K562 (cell line): ENCODE results near the gene FOCAD.

ENCODE experiments used
- NR2C2 ChIP-seq, 2 experiments: fragments of 200-800 bp in 1 of 2; sonication (Bioruptor generic) in 1 of 2; sonication (generic) in 1 of 2; formaldehyde crosslinking in 1 of 2; IDR thresholded peaks; 2 replicates each; pipeline versions ENCODE4 v1.6.1 to v1.8.0; 2016 to 2022; ENCODE audit warnings: mild to moderate bottlenecking in 1 of 2, missing compliant biosample characterization in 1 of 2, missing genetic modification characterization in 1 of 2, missing genetic modification reagents in 1 of 2
- POLR2AphosphoS5 ChIP-seq: IDR thresholded peaks from 2 replicates; pipeline ENCODE4 v1.6.1; 2011; ENCODE audit warnings: mild to moderate bottlenecking, low read depth, low read length, moderate library complexity; ENCODE audit not compliant: control insufficient read depth, insufficient read depth
- TEAD4 ChIP-seq, 2 experiments: sonication (generic) in 1 of 2; formaldehyde crosslinking in 1 of 2; IDR thresholded peaks; 2 replicates each; pipeline versions ENCODE4 v1.6.1 to v1.8.0; 2012 to 2022; ENCODE audit warnings: borderline replicate concordance in 1 of 2, inconsistent platforms in 1 of 2, low read length in 1 of 2, mild to moderate bottlenecking in 1 of 2, missing genetic modification reagents in 1 of 2
- YY1 ChIP-seq, 3 experiments: IDR thresholded peaks; 2 replicates each; pipeline ENCODE4 v1.6.1; 2011; ENCODE audit warnings: low read length in 2 of 3, mild to moderate bottlenecking in 2 of 3, moderate library complexity in 2 of 3, borderline replicate concordance in 1 of 3, control low read depth in 1 of 3, low read depth in 1 of 3; ENCODE audit not compliant: insufficient read depth in 3 of 3, insufficient replicate concordance in 2 of 3, control insufficient read depth in 1 of 3, insufficient read length in 1 of 3; ENCODE audit errors: extremely low read depth in 1 of 3
- ZNF197 ChIP-seq: fragments of 200-800 bp; sonication (Bioruptor generic); IDR thresholded peaks from 2 replicates; pipeline ENCODE4 v1.6.1; 2016; ENCODE audit warnings: low read depth, missing genetic modification characterization, missing compliant biosample characterization
- ZNF239 ChIP-seq: fragments of 250-450 bp; sonication (Bioruptor Pico); IDR thresholded peaks from 2 replicates; pipeline ENCODE4 v1.4.0; 2020; ENCODE audit warnings: mild to moderate bottlenecking
- TF ChIP-seq, protein P1 (sequence below), 3 experiments: IDR thresholded peaks in 2 of 3; conservative IDR thresholded peaks in 1 of 3; 2 replicates each; pipeline ENCODE4 v1.5.1; 2011 to 2012; ENCODE audit warnings: low read length in 3 of 3, mild to moderate bottlenecking in 3 of 3, control low read depth in 2 of 3, improper control_type of control experiment in 1 of 3, inconsistent platforms in 1 of 3, low read depth in 1 of 3, mixed read lengths in 1 of 3, moderate library complexity in 1 of 3; ENCODE audit not compliant: insufficient read depth in 2 of 3
- TF ChIP-seq, protein P2 (sequence below): fragments of 250-450 bp; sonication (Bioruptor Pico); IDR thresholded peaks from 2 replicates; pipeline ENCODE4 v1.5.0; 2020; ENCODE audit warnings: mild to moderate bottlenecking, borderline replicate concordance

DNA sequence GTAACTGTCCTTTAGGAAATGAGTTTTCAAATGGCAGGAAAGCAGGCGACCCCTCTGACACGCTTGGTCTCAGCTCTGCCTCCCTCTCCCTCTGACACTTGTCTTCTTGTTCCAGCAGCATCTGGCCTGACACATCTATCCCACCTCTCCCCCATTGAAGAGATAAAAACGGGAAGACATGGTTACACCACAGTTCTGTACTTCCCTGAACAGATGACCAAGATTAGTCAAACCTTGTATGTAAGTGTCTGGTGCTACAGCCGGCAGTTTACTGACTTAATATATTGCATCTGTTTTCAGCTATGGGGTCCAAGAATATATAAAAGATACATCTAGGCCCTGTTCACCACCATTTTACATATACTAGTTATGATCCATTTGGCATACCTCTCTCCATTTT is 32.1 kb upstream of the FOCAD start:
- TF ChIP-seq NR2C2 (CRISPR knock-in tag; IDR thresholded peaks at IDR 0.05) (no peak), NR2C2 (tag; IDR thresholded peaks at IDR 0.05) (no peak), TEAD4 (IDR thresholded peaks at IDR 0.05; ENCODE audit: low read length) (no peak), TEAD4 (CRISPR knock-in tag; IDR thresholded peaks at IDR 0.05; ENCODE audit: borderline replicate concordance) (no peak), ZNF197 (CRISPR knock-in tag) (no peak), ZNF239 (CRISPR knock-in tag) (no peak), POLR2AphosphoS5 (no peak), YY1 (IDR thresholded peaks at IDR 0.05; ENCODE audit: borderline replicate concordance in 1 of 3, control insufficient read depth in 1 of 3, extremely low read depth in 1 of 3, insufficient read depth in 3 of 3, insufficient read length in 1 of 3, insufficient replicate concordance in 2 of 3, low read depth in 1 of 3, low read length in 2 of 3) (no peak)
- TF ChIP-seq, protein P1, sequence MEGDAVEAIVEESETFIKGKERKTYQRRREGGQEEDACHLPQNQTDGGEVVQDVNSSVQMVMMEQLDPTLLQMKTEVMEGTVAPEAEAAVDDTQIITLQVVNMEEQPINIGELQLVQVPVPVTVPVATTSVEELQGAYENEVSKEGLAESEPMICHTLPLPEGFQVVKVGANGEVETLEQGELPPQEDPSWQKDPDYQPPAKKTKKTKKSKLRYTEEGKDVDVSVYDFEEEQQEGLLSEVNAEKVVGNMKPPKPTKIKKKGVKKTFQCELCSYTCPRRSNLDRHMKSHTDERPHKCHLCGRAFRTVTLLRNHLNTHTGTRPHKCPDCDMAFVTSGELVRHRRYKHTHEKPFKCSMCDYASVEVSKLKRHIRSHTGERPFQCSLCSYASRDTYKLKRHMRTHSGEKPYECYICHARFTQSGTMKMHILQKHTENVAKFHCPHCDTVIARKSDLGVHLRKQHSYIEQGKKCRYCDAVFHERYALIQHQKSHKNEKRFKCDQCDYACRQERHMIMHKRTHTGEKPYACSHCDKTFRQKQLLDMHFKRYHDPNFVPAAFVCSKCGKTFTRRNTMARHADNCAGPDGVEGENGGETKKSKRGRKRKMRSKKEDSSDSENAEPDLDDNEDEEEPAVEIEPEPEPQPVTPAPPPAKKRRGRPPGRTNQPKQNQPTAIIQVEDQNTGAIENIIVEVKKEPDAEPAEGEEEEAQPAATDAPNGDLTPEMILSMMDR (IDR thresholded peaks at IDR 0.05 in 2 of 3, conservative IDR thresholded peaks at IDR 0.05 in 1 of 3; ENCODE audit: insufficient read depth in 2 of 3, low read depth in 1 of 3, low read length in 3 of 3): no peak
- TF ChIP-seq, protein P2, sequence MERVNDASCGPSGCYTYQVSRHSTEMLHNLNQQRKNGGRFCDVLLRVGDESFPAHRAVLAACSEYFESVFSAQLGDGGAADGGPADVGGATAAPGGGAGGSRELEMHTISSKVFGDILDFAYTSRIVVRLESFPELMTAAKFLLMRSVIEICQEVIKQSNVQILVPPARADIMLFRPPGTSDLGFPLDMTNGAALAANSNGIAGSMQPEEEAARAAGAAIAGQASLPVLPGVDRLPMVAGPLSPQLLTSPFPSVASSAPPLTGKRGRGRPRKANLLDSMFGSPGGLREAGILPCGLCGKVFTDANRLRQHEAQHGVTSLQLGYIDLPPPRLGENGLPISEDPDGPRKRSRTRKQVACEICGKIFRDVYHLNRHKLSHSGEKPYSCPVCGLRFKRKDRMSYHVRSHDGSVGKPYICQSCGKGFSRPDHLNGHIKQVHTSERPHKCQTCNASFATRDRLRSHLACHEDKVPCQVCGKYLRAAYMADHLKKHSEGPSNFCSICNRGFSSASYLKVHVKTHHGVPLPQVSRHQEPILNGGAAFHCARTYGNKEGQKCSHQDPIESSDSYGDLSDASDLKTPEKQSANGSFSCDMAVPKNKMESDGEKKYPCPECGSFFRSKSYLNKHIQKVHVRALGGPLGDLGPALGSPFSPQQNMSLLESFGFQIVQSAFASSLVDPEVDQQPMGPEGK (CRISPR knock-in tag): no peak
